Keratinocyte (primary cell): ENCODE data around the gene SH3RF1.

ENCODE experiments used
- CTCF ChIP-seq, 3 experiments: IDR thresholded peaks in 1 of 3; conservative IDR thresholded peaks in 1 of 3; optimal IDR thresholded peaks in 1 of 3; 2 replicates in 2 of 3; 3 replicates in 1 of 3; pipeline versions ENCODE3 to v1.5.1; 2011; ENCODE audit warnings: low read length in 3 of 3, mild to moderate bottlenecking in 3 of 3, moderate library complexity in 2 of 3, control low read depth in 1 of 3, inconsistent platforms in 1 of 3; ENCODE audit not compliant: insufficient read depth in 2 of 3; ENCODE audit errors: extremely low read depth in 1 of 3
- EZH2 ChIP-seq: IDR thresholded peaks from one replicate; pipeline ENCODE4 v1.6.1; 2012; ENCODE audit warnings: inconsistent platforms, mild to moderate bottlenecking, low read length, moderate library complexity

- TF ChIP-seq CTCF (optimal IDR thresholded peaks at IDR 0.05 in 1 of 3, IDR thresholded peaks at IDR 0.05 in 1 of 3, conservative IDR thresholded peaks at IDR 0.05 in 1 of 3; ENCODE audit: extremely low read depth in 1 of 3, insufficient read depth in 2 of 3, low read length in 3 of 3) (no peak), EZH2 (no peak)
Measured at GRCh38 chr4:169246957-169247396, 23.8 kb downstream of the SH3RF1 start.
